ENCODE data around the gene PPP1R12C.

Gene PPP1R12C

GRCh38 chr19:55082020-55082851 is 35.2 kb downstream of the PPP1R12C start:
- H3K4me2 ChIP-seq (ENCODE audit: low read length): peak overlapping the region; percentile 85
- peaks cover 3% of the 10 kb centered on the region for H3K9me3 ChIP-seq (replicated peaks; ENCODE audit: low read length)
- peaks cover 72% of the 10 kb centered on the region for H3K27me3 ChIP-seq (ENCODE audit: control insufficient read depth, insufficient read depth, low read length)
- H3K4me3 ChIP-seq (ENCODE audit: low read length): no peak overlapping the region
- H3K4me1 ChIP-seq (ENCODE audit: control insufficient read depth, insufficient read depth, low read length): peaks cover 24% of the 10 kb centered on the region
- H3K9ac ChIP-seq (ENCODE audit: low read depth, low read length): no peak overlapping the region
- H3K36me3 ChIP-seq (ENCODE audit: insufficient read depth, low read length): no peaks in the 10 kb centered on the region

DNA sequence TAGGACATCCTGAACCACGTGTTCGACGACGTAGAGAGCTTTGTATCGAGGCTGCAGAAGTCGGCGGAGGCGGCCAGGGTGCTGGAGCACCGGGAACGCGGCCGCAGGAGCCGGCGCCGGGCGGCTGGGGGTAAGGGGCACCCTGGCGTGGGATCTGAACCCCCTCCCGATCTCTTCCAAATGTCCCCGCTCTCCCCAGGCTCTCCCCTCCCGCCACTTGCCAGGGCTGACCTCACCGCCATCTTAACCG is 35.7 kb downstream of the PPP1R12C start:
- Histone ChIP-seq H3K4me2 (ENCODE audit: low read length) (peak overlapping the region; percentile 85), H3K4me1 (ENCODE audit: control insufficient read depth, insufficient read depth, low read length) (peaks cover 21% of the 10 kb centered on the region), H3K36me3 (ENCODE audit: insufficient read depth, low read length) (no peaks in the 10 kb centered on the region), H3K9ac (ENCODE audit: low read depth, low read length) (no peak overlapping the region), H3K4me3 (ENCODE audit: low read length) (no peak overlapping the region), H3K27me3 (ENCODE audit: control insufficient read depth, insufficient read depth, low read length) (peaks cover 75% of the 10 kb centered on the region), H3K9me3 (replicated peaks; ENCODE audit: low read length) (peaks cover 3% of the 10 kb centered on the region)

GRCh38 chr19:55080968-55081769 is 36.3 kb downstream of the PPP1R12C start:
- Histone ChIP-seq H3K4me1 (ENCODE audit: control insufficient read depth, insufficient read depth, low read length) (peaks cover 19% of the 10 kb centered on the region), H3K4me3 (ENCODE audit: low read length) (peak overlapping the region; percentile 46), H3K9me3 (replicated peaks; ENCODE audit: low read length) (peaks cover 3% of the 10 kb centered on the region), H3K4me2 (ENCODE audit: low read length) (peak overlapping the region; percentile 85), H3K36me3 (ENCODE audit: insufficient read depth, low read length) (no peaks in the 10 kb centered on the region), H3K9ac (ENCODE audit: low read depth, low read length) (no peak overlapping the region), H3K27me3 (ENCODE audit: control insufficient read depth, insufficient read depth, low read length) (peaks cover 76% of the 10 kb centered on the region)

DNA sequence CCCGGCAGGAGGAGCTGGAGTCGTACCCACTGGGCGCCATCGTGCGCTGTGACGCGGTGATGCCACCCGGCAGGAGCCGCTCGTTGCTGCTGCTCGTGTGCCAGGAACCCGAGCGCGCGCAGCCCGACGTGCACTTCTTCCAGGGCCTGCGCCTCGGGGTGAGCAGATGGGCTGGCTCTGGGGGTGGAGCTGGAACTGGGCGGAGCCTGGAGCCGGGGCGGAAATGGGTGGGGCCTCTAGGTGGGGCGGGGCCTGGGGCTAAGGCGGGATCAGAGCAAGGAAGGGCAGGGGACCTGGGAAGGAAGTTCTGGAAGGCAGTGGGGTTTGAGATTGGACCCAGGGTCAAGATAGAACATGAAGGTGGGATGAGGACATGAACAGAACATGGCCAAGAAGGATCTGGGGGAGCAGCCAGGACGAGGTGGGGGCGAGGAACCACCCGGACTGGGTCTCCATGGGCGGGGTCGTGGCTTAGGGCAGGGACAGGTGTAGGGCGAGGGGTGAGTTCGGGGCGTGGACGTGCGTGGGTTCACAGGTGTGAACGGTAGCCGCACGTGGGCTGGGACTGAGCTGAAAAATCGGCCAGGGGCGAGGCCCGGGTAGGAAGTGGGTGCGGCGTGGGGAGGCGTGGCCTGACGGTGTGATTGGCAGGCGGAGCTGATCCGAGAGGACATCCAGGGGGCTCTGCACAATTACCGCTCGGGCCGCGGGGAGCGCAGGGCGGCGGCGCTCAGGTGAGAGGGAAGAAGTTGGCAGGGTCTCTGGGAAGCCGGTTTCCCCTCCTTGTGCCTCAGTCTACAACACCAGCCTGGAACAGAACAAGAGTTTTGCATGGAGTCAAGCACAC is 37.1 kb downstream of the PPP1R12C start:
- Histone ChIP-seq H3K4me3 (ENCODE audit: low read length) (peak overlapping the region; percentile 46), H3K9ac (ENCODE audit: low read depth, low read length) (no peak overlapping the region), H3K4me1 (ENCODE audit: control insufficient read depth, insufficient read depth, low read length) (peaks cover 19% of the 10 kb centered on the region), H3K27me3 (ENCODE audit: control insufficient read depth, insufficient read depth, low read length) (peaks cover 71% of the 10 kb centered on the region), H3K9me3 (replicated peaks; ENCODE audit: low read length) (peaks cover 3% of the 10 kb centered on the region), H3K36me3 (ENCODE audit: insufficient read depth, low read length) (no peaks in the 10 kb centered on the region), H3K4me2 (ENCODE audit: low read length) (peak overlapping the region; percentile 85)

DNA sequence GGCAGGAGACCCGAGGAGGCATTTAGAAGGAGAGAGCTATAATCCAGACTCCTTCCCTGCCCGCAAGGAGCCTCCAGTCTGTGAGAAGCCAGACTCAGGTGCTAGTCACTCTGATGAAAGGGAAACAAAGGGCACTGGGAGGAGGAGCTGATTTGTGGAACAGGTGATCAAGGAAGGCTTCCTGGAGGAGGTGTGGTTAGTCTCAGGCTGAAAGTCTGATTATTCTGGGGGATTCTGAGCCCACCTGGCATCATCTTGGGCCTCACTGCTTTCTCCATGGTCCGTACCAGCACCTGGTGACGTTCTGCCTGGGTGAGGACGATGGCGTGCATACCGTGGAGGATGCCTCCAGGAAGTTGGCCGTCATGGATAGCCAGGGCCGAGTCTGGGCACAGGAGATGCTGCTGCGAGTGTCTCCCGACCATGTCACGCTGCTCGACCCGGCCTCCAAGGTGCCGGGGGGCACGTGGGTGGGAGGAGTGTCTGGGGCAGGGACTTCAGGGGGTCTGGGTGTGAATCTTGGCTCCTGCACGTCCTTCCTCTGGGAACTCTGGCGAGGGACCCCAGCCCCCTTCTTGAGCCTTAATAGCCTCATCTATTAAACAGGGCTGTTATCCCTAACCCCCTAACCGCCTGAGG is 37.9 kb downstream of the PPP1R12C start:
- Histone ChIP-seq H3K9me3 (replicated peaks; ENCODE audit: low read length) (peaks cover 3% of the 10 kb centered on the region), H3K4me3 (ENCODE audit: low read length) (no peak overlapping the region), H3K4me2 (ENCODE audit: low read length) (peak overlapping the region; percentile 85), H3K4me1 (ENCODE audit: control insufficient read depth, insufficient read depth, low read length) (peaks cover 19% of the 10 kb centered on the region), H3K9ac (ENCODE audit: low read depth, low read length) (no peak overlapping the region), H3K36me3 (ENCODE audit: insufficient read depth, low read length) (no peaks in the 10 kb centered on the region), H3K27me3 (ENCODE audit: control insufficient read depth, insufficient read depth, low read length) (peaks cover 70% of the 10 kb centered on the region)

- Histone ChIP-seq H3K4me2 (ENCODE audit: low read length) (no peak overlapping the region), H3K9me3 (replicated peaks; ENCODE audit: low read length) (peaks cover 3% of the 10 kb centered on the region), H3K36me3 (ENCODE audit: insufficient read depth, low read length) (no peaks in the 10 kb centered on the region), H3K4me1 (ENCODE audit: control insufficient read depth, insufficient read depth, low read length) (peaks cover 19% of the 10 kb centered on the region), H3K4me3 (ENCODE audit: low read length) (no peak overlapping the region), H3K27me3 (ENCODE audit: control insufficient read depth, insufficient read depth, low read length) (peaks cover 65% of the 10 kb centered on the region), H3K9ac (ENCODE audit: low read depth, low read length) (no peak overlapping the region)
Measured at GRCh38 chr19:55078996-55079395, 38.4 kb downstream of the PPP1R12C start.

- H3K4me1 ChIP-seq (ENCODE audit: control insufficient read depth, insufficient read depth, low read length): peaks cover 16% of the 10 kb centered on the region
- no peaks in the 10 kb centered on the region for H3K36me3 ChIP-seq (ENCODE audit: insufficient read depth, low read length)
- H3K4me2 ChIP-seq (ENCODE audit: low read length): no peak overlapping the region
Measured at GRCh38 chr19:55077106-55077505, 40.3 kb downstream of the PPP1R12C start.

DNA sequence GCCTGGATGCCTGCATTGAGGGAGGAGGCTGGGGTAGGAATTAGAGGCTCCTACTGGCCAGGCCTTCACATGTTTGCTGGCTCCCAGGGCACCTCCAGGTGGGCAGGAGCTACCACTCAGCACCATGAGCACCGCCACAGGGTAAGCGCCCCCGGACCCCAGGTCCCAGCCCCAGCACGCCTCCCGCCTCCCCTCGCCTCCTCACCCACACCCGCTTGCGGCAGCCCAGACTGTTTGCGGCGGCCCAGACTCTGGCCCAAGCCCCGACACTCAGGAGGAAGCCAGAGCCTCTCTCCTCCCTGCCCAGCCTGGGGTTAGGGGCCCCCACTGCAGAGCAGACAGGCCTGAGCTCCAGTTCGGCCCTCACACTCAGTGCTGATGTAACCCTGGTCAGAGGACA is 41.1 kb downstream of the PPP1R12C start:
- Histone ChIP-seq H3K4me3 (ENCODE audit: low read length) (no peak overlapping the region), H3K9me3 (replicated peaks; ENCODE audit: low read length) (no peaks in the 10 kb centered on the region), H3K27me3 (ENCODE audit: control insufficient read depth, insufficient read depth, low read length) (peaks cover 42% of the 10 kb centered on the region), H3K9ac (ENCODE audit: low read depth, low read length) (no peak overlapping the region), H3K4me2 (ENCODE audit: low read length) (no peak overlapping the region), H3K4me1 (ENCODE audit: control insufficient read depth, insufficient read depth, low read length) (peaks cover 14% of the 10 kb centered on the region), H3K36me3 (ENCODE audit: insufficient read depth, low read length) (no peaks in the 10 kb centered on the region)

More at GRCh38 chr19:55077106-55077505, 40.3 kb downstream of the PPP1R12C start:
- H3K4me3 ChIP-seq (ENCODE audit: low read length): no peak overlapping the region
- no peak overlapping the region for H3K9ac ChIP-seq (ENCODE audit: low read depth, low read length)
- H3K9me3 ChIP-seq (replicated peaks; ENCODE audit: low read length): no peaks in the 10 kb centered on the region
- H3K27me3 ChIP-seq (ENCODE audit: control insufficient read depth, insufficient read depth, low read length): peaks cover 49% of the 10 kb centered on the region

GRCh38 chr19:55075371-55075998 is 42.0 kb downstream of the PPP1R12C start, which contains the start of gene EPS8L1:
TSS of gene EPS8L1 (plus strand) at chr19:55075869. CDS start at chr19:55076445, 576 bp downstream.
- peaks cover 33% of the 10 kb centered on the region for H3K27me3 ChIP-seq (ENCODE audit: control insufficient read depth, insufficient read depth, low read length)
- no peak within 1 kb of the TSS for H3K4me3 ChIP-seq (ENCODE audit: low read length)
- H3K36me3 ChIP-seq (ENCODE audit: insufficient read depth, low read length): no peaks in the 10 kb centered on the region
- H3K9ac ChIP-seq (ENCODE audit: low read depth, low read length): no peak within 1 kb of the TSS
- H3K4me1 ChIP-seq (ENCODE audit: control insufficient read depth, insufficient read depth, low read length): peaks cover 8% of the 10 kb centered on the region
- H3K4me2 ChIP-seq (ENCODE audit: low read length): no peak within 1 kb of the TSS
- H3K9me3 ChIP-seq (replicated peaks; ENCODE audit: low read length): no peaks in the 10 kb centered on the region

GRCh38 chr19:55071913-55072312 is 45.5 kb downstream of the PPP1R12C start:
- Histone ChIP-seq H3K4me2 (ENCODE audit: low read length) (no peak overlapping the region), H3K9ac (ENCODE audit: low read depth, low read length) (no peak overlapping the region), H3K4me1 (ENCODE audit: control insufficient read depth, insufficient read depth, low read length) (peaks cover 14% of the 10 kb centered on the region), H3K9me3 (replicated peaks; ENCODE audit: low read length) (no peaks in the 10 kb centered on the region), H3K4me3 (ENCODE audit: low read length) (no peak overlapping the region), H3K27me3 (ENCODE audit: control insufficient read depth, insufficient read depth, low read length) (peaks cover 40% of the 10 kb centered on the region), H3K36me3 (ENCODE audit: insufficient read depth, low read length) (no peaks in the 10 kb centered on the region)

Data from skeletal muscle satellite cell (primary cell).